ENCODE data around the gene PIGN.

The PIGN gene

GRCh38 chr18:62165583-62165982 lies 21.3 kb downstream of the PIGN start:
- ATAC-seq (ENCODE audit: insufficient read depth, low read depth) (no peak), DNase-seq (no peak)
- Histone ChIP-seq H4K20me1 (ENCODE audit: insufficient read depth, low read length) (no peaks in the 10 kb centered on the region; the same call in 1 of the 2 replicates), H3K9ac (ENCODE audit: low read depth, low read length) (no peak overlapping the region), H3K27ac (ENCODE audit: low read length) (no peak overlapping the region), H3K4me1 (ENCODE audit: insufficient read depth, low read length) (0 out of 2 replicates have a peak, but pooled peaks cover 3% of the 10 kb centered on the region), H3K27me3 (ENCODE audit: insufficient read depth, low read length, poor library complexity) (no peaks in the 10 kb centered on the region), H3K4me2 (ENCODE audit: insufficient read depth, low read length) (no peak overlapping the region), H3K36me3 (ENCODE audit: insufficient read depth, low read length) (no peaks in the 10 kb centered on the region), H3K4me3 (ENCODE audit: low read depth in 1 of 2, low read length in 2 of 2) (no peak overlapping the region), H3K9me3 (ENCODE audit: insufficient read depth, low read length, severe bottlenecking) (no peaks in the 10 kb centered on the region), H2AFZ (ENCODE audit: low read depth, low read length) (no peak overlapping the region), H3K79me2 (ENCODE audit: insufficient read depth, low read length) (no peaks in the 10 kb centered on the region; the same call in 1 of the 2 replicates)
- TF ChIP-seq EZH2 (IDR thresholded peaks at IDR 0.05; ENCODE audit: borderline replicate concordance, low read depth, low read length, severe bottlenecking) (no peak), CTCF (IDR thresholded peaks at IDR 0.05; ENCODE audit: borderline replicate concordance, extremely low read depth, low read length, poor library complexity, severe bottlenecking) (no peak)

- DNase-seq (no peak), ATAC-seq (ENCODE audit: insufficient read depth, low read depth) (no peak)
- H3K27ac ChIP-seq (ENCODE audit: low read length), result no peak overlapping the region
- no peak overlapping the region for H3K4me3 ChIP-seq (ENCODE audit: low read depth in 1 of 2, low read length in 2 of 2)
- H3K4me1 ChIP-seq (ENCODE audit: insufficient read depth, low read length), result 0 out of 2 replicates have a peak, but pooled peaks cover 3% of the 10 kb centered on the region
- no peaks in the 10 kb centered on the region; the same call in 1 of the 2 replicates for H3K79me2 ChIP-seq (ENCODE audit: insufficient read depth, low read length)
- no peaks in the 10 kb centered on the region; the same call in 1 of the 2 replicates for H3K36me3 ChIP-seq (ENCODE audit: insufficient read depth, low read length)
- H3K27me3 ChIP-seq (ENCODE audit: insufficient read depth, low read length, poor library complexity), result no peaks in the 10 kb centered on the region
- H3K4me2 ChIP-seq (ENCODE audit: insufficient read depth, low read length), result no peak overlapping the region
- H3K9ac ChIP-seq (ENCODE audit: low read depth, low read length), result no peak overlapping the region
- no peaks in the 10 kb centered on the region; the same call in 1 of the 2 replicates for H4K20me1 ChIP-seq (ENCODE audit: insufficient read depth, low read length)
- TF ChIP-seq CTCF (IDR thresholded peaks at IDR 0.05; ENCODE audit: borderline replicate concordance, extremely low read depth, low read length, poor library complexity, severe bottlenecking) (no peak), EZH2 (IDR thresholded peaks at IDR 0.05; ENCODE audit: borderline replicate concordance, low read depth, low read length, severe bottlenecking) (no peak)
- H3K9me3 ChIP-seq (ENCODE audit: insufficient read depth, low read length, severe bottlenecking), result no peaks in the 10 kb centered on the region
- H2AFZ ChIP-seq (ENCODE audit: low read depth, low read length), result no peak overlapping the region
These were observed 21.9 kb downstream of the PIGN start for GRCh38 chr18:62164855-62165487.

- Histone ChIP-seq H3K79me2 (ENCODE audit: insufficient read depth, low read length) (no peaks in the 10 kb centered on the region; the same call in 1 of the 2 replicates), H3K9me3 (ENCODE audit: insufficient read depth, low read length, severe bottlenecking) (no peaks in the 10 kb centered on the region), H2AFZ (ENCODE audit: low read depth, low read length) (no peak overlapping the region), H4K20me1 (ENCODE audit: insufficient read depth, low read length) (no peaks in the 10 kb centered on the region; the same call in 1 of the 2 replicates), H3K27me3 (ENCODE audit: insufficient read depth, low read length, poor library complexity) (no peaks in the 10 kb centered on the region), H3K4me2 (ENCODE audit: insufficient read depth, low read length) (no peak overlapping the region), H3K36me3 (ENCODE audit: insufficient read depth, low read length) (no peaks in the 10 kb centered on the region; the same call in 1 of the 2 replicates), H3K4me3 (ENCODE audit: low read depth in 1 of 2, low read length in 2 of 2) (no peak overlapping the region), H3K27ac (ENCODE audit: low read length) (no peak overlapping the region), H3K9ac (ENCODE audit: low read depth, low read length) (no peak overlapping the region), H3K4me1 (ENCODE audit: insufficient read depth, low read length) (0 out of 2 replicates have a peak, but pooled peaks cover 3% of the 10 kb centered on the region)
- TF ChIP-seq EZH2 (IDR thresholded peaks at IDR 0.05; ENCODE audit: borderline replicate concordance, low read depth, low read length, severe bottlenecking) (no peak), CTCF (IDR thresholded peaks at IDR 0.05; ENCODE audit: borderline replicate concordance, extremely low read depth, low read length, poor library complexity, severe bottlenecking) (no peak)
- DNase-seq, result no peak
- no peak for ATAC-seq (ENCODE audit: insufficient read depth, low read depth)
These were observed 22.5 kb downstream of the PIGN start for GRCh38 chr18:62164310-62164709.
